ENCODE data around the gene THSD7A. TPM values are rescaled to one million over a fixed set of nuclear protein-coding genes. Genes with fewer than 3 reads are reported as not detected.

The THSD7A gene
- total and polyA plus RNA-seq, 2 of the 8 experiments (the other 6 are each of a cell fraction or from before 2014, with no cell fraction given): 0.44 to 1.2 TPM

- Histone ChIP-seq H3K4me2 (ENCODE audit: insufficient read depth in 1 of 2, low read depth in 2 of 2, low read length in 2 of 2) (peak overlapping the region; percentile 8 to 52; a peak in 1 of 4 replicates), H3K23ac (ENCODE audit: insufficient read length) (no peak overlapping the region), H3K79me1 (ENCODE audit: low read depth, low read length) (no peaks in the 10 kb centered on the region), H3K14ac (ENCODE audit: insufficient read length) (no peak overlapping the region), H4K91ac (replicated peaks; ENCODE audit: insufficient read length, low read length) (no peak overlapping the region), H2BK15ac (ENCODE audit: low read length) (no peak overlapping the region), H3K18ac (ENCODE audit: extremely low read depth, low read length) (peak overlapping the region; percentile 73; the same call in 1 of the 2 replicates), H2BK120ac (replicated peaks; ENCODE audit: low read depth, low read length) (no peak overlapping the region), H3K27me3 (replicated peaks in 1 of 4; ENCODE audit: control insufficient read depth in 3 of 4, extremely low read depth in 1 of 4, insufficient read depth in 3 of 4, low read length in 3 of 4) (no peaks in the 10 kb centered on the region), H4K5ac (ENCODE audit: insufficient read length, low read depth, low read length) (no peak overlapping the region), H3K9ac (replicated peaks in 1 of 4; ENCODE audit: extremely low read depth in 1 of 4, low read depth in 3 of 4, low read length in 3 of 4) (no peak overlapping the region), H3K9me3 (ENCODE audit: insufficient read depth in 2 of 2, low read depth in 1 of 2, low read length in 1 of 2) (no peaks in the 10 kb centered on the region; a peak in 1 of 4 replicates), H3K56ac (replicated peaks; ENCODE audit: insufficient read length, low read depth, low read length) (no peak overlapping the region), H3K4me3 (ENCODE audit: extremely low read depth in 1 of 4, insufficient read depth in 2 of 4, low read depth in 3 of 4, low read length in 4 of 4) (peak overlapping the region in 1 of 4 experiments; percentile 8; a peak in 2 of 8 replicates), H2AK5ac (ENCODE audit: low read depth, low read length) (no peak overlapping the region), H2BK5ac (ENCODE audit: low read depth, low read length) (no peak overlapping the region), H3K4me1 (replicated peaks in 1 of 4; ENCODE audit: control insufficient read depth in 3 of 4, insufficient read depth in 4 of 4, low read length in 3 of 4) (peaks cover 3 to 8% (median 5%) of the 10 kb centered on the region in 4 experiments; a peak in 6 of 7 replicates), H2BK20ac (ENCODE audit: low read length) (no peak overlapping the region; the same call in 1 of the 2 replicates), H2BK12ac (ENCODE audit: low read depth, low read length) (peak overlapping the region; percentile 29; the same call in 1 of the 2 replicates), H3K4ac (replicated peaks; ENCODE audit: insufficient read length, low read depth, low read length) (no peak overlapping the region), H2AFZ (ENCODE audit: low read length) (no peak overlapping the region), H3K27ac (ENCODE audit: low read depth, low read length) (no peak overlapping the region), H4K8ac (ENCODE audit: extremely low read depth, insufficient read depth, low read length) (no peak overlapping the region), H3K23me2 (ENCODE audit: low read depth, low read length) (no peaks in the 10 kb centered on the region), H3K79me2 (ENCODE audit: control insufficient read depth in 1 of 2, insufficient read depth in 2 of 2, low read length in 2 of 2) (no peaks in the 10 kb centered on the region), H3K36me3 (ENCODE audit: control insufficient read depth in 2 of 4, insufficient read depth in 4 of 4, low read length in 3 of 4) (no peaks in the 10 kb centered on the region), H4K20me1 (replicated peaks in 1 of 2; ENCODE audit: control insufficient read depth in 1 of 2, insufficient read depth in 2 of 2, low read length in 2 of 2) (no peaks in the 10 kb centered on the region)
- POLR2A ChIA-PET (ENCODE audit: partially characterized antibody): no interaction called here
- CTCF ChIA-PET (ENCODE audit: partially characterized antibody): no interaction called here
- DNase-seq (ENCODE audit: low read depth in 1 of 2, low spot score in 2 of 2): no peak
- 60% methylated on average over 1 of the region's 1 CpG; no CpG with 5 or more reads in 1 of the 2 experiments for WGBS, 2 experiments (ENCODE audit: extremely low coverage in 1 of 2, insufficient coverage in 1 of 2, insufficient read length in 1 of 2, insufficient replicate concordance in 2 of 2, low coverage in 1 of 2, low lambda C conversion rate in 2 of 2, missing lambda C conversion rate in 1 of 2)
- peak; percentile 57 for FAIRE-seq
- no peak for TF ChIP-seq PHF8 (conservative IDR thresholded peaks at IDR 0.05; ENCODE audit: low read depth, low read length)
- TF ChIP-seq CTCF (IDR thresholded peaks at IDR 0.05; ENCODE audit: control extremely low read depth in 1 of 3, insufficient read depth in 1 of 3, low read depth in 1 of 3, low read length in 3 of 3): no peak
- TF ChIP-seq RFX5 (IDR thresholded peaks at IDR 0.05; ENCODE audit: borderline replicate concordance, low read depth, low read length): no peak
- TF ChIP-seq CHD1 (IDR thresholded peaks at IDR 0.05; ENCODE audit: low read depth, low read length): no peak
These were observed 324.1 kb downstream of the THSD7A start for GRCh38 chr7:11507929-11508328.

Measured in H1 (cell line).